ENCODE data around the gene SDF2. TPM values are rescaled to one million over a fixed set of nuclear protein-coding genes. Genes with fewer than 3 reads are reported as not detected.
"Not testable (repeated sequence)": the region's sequence is repeated elsewhere in the genome, so short reads cannot be mapped to it uniquely, and the experiment has no call there.

Gene SDF2
- total RNA-seq, 1 donor from 2014 or later: 73.0 TPM

DNA sequence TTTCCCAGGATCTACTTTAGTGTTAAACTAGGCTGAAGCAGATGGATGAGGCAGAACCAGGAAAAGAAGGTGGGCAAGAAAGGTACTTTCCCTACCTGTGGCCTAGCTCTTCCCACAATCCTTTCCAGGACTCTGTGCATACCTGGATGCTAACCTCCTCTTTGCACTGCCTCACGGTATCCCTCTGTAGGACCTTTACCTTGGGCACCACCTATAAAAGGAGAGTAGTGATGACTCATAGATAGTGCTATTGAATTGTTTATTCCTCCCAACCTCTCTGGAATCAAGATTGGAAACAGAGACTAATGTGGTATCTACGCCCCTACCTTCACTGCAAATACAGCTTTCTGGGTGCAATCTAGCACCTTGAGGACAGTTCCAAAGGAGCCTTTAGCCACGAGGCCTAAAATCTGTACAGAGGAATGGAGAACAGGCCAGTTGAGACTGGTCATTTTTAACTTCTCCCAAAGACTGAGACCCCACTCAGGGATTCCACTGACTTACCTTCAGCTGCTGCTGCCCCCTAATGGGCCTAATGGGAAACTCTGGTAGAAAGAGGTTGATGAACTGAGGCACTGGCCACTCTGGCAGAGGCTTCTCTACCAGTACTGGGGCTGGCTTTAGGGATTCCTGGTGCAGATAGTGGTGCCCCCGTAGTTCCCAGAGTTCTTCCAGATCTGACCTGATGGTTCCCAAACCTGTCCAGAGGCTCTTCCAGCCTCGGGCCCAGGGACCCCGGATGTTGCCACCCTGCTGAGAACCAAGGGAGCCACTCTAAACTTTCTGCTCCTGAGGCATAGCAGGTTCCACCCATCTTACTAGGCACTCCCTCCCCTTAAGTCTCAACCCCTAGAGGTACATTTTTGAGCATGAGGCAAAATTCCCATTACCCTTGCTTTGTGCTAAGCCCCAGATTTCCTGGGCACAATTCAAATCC, 48.5 kb downstream of the SDF2 start:
- H3K9me3 Mint-ChIP-seq (ENCODE audit: unreplicated experiment): no peaks in the 10 kb centered on the region
- peaks cover 32% of the 10 kb centered on the region for H3K36me3 Mint-ChIP-seq (ENCODE audit: unreplicated experiment)
- peak; percentile 69 for TF ChIP-seq CTCF (IDR thresholded peaks at IDR 0.05)
- DNase-seq (ENCODE audit: extremely low spot score, unreplicated experiment): no peak
- no peaks in the 10 kb centered on the region for H3K4me1 Mint-ChIP-seq (ENCODE audit: unreplicated experiment)
- no peak overlapping the region for H3K27ac Mint-ChIP-seq (ENCODE audit: unreplicated experiment)
- no peaks in the 10 kb centered on the region for H3K27me3 Mint-ChIP-seq (ENCODE audit: unreplicated experiment)
- no peak overlapping the region for H3K4me3 Mint-ChIP-seq (ENCODE audit: unreplicated experiment)

DNA sequence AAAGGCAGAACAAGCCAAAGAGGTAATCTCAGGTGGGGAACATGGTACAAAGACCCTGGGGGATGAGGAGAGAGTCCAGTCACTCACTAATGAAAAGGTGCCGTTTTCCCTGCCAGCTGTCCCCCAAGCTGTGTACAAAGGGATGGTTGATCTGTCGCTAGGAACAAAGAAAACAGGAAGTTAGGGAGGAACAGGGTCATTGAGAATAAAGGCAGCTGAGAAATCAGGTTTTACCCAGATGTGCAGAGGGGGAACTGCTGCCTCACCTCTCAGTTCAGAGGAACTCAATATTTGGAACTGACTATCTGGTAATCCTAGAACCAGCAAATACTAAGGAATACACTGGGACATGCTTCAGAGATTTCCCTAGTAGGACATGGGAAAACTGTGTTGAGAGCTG, 49.2 kb downstream of the SDF2 start:
- no peak for DNase-seq (ENCODE audit: extremely low spot score, unreplicated experiment)
- H3K36me3 Mint-ChIP-seq (ENCODE audit: unreplicated experiment): peaks cover 32% of the 10 kb centered on the region
- H3K4me3 Mint-ChIP-seq (ENCODE audit: unreplicated experiment): no peak overlapping the region
- no peaks in the 10 kb centered on the region for H3K4me1 Mint-ChIP-seq (ENCODE audit: unreplicated experiment)
- no peaks in the 10 kb centered on the region for H3K9me3 Mint-ChIP-seq (ENCODE audit: unreplicated experiment)
- no peaks in the 10 kb centered on the region for H3K27me3 Mint-ChIP-seq (ENCODE audit: unreplicated experiment)
- TF ChIP-seq CTCF (IDR thresholded peaks at IDR 0.05): no peak
- no peak overlapping the region for H3K27ac Mint-ChIP-seq (ENCODE audit: unreplicated experiment)

GRCh38 chr17:28610376-28610775, 51.3 kb downstream of the SDF2 start:
- no peaks in the 10 kb centered on the region for H3K4me1 Mint-ChIP-seq (ENCODE audit: unreplicated experiment)
- no peak for TF ChIP-seq CTCF (IDR thresholded peaks at IDR 0.05)
- DNase-seq (ENCODE audit: extremely low spot score, unreplicated experiment): no peak
- no peaks in the 10 kb centered on the region for H3K27me3 Mint-ChIP-seq (ENCODE audit: unreplicated experiment)
- H3K36me3 Mint-ChIP-seq (ENCODE audit: unreplicated experiment): peaks cover 22% of the 10 kb centered on the region
- no peak overlapping the region for H3K4me3 Mint-ChIP-seq (ENCODE audit: unreplicated experiment)
- no peaks in the 10 kb centered on the region for H3K9me3 Mint-ChIP-seq (ENCODE audit: unreplicated experiment)
- H3K27ac Mint-ChIP-seq (ENCODE audit: unreplicated experiment): no peak overlapping the region

- not testable (repeated sequence) for H3K27me3 Mint-ChIP-seq (ENCODE audit: unreplicated experiment); H3K9me3 Mint-ChIP-seq (ENCODE audit: unreplicated experiment); H3K27ac Mint-ChIP-seq (ENCODE audit: unreplicated experiment); H3K4me3 Mint-ChIP-seq (ENCODE audit: unreplicated experiment); H3K4me1 Mint-ChIP-seq (ENCODE audit: unreplicated experiment); H3K36me3 Mint-ChIP-seq (ENCODE audit: unreplicated experiment); DNase-seq (ENCODE audit: extremely low spot score, unreplicated experiment)
Observed at GRCh38 chr17:28604031-28604430, 57.7 kb downstream of the SDF2 start.

DNA sequence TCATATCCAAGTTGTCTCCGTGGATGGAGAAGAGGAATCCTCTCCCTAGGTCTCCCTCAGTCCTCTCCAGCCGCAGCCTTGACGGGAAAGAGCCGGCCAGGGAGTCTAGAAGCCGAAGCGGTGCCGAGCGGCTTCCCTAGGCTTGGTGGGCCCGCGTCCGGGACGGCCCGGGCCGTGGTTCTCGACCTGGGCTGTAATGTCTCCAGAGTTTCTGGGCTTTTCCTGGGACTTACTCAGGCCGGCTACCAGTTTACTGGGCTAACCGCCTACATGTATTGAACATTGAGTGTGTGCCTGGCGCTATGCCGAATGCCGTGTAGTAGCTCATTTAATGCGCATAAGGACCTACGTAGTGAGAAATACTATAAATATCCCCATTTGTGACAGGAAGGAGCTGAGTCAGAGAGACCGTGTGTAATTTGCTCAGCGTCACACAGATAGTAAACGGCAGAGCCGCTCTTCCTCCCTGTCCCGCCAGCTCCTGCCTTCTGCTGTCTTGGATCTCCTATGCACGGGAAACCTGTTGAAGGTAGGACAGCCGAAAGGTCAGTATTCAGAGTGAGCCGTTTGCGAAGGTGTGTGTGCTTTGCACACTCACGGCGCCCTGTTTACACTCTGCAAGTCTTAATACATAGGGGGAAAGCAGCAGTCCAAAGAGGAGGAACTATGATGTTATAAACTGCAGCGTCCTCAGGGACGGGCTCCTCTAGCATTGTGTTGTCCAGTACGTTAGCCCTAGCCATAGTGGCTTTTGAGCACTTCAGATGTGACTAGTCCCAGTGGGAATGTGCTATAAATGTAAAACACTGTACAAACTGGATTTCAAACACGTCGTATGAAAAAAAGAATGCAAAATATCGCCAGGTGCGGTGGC, 62.2 kb downstream of the SDF2 start:
- H3K27me3 Mint-ChIP-seq (ENCODE audit: unreplicated experiment): no peaks in the 10 kb centered on the region
- peak; percentile 85 for DNase-seq (ENCODE audit: extremely low spot score, unreplicated experiment)
- H3K4me1 Mint-ChIP-seq (ENCODE audit: unreplicated experiment): peaks cover 20% of the 10 kb centered on the region
- TF ChIP-seq CTCF (IDR thresholded peaks at IDR 0.05): no peak
- H3K27ac Mint-ChIP-seq (ENCODE audit: unreplicated experiment): peak overlapping the region; percentile 94
- peak overlapping the region; percentile 93 for H3K4me3 Mint-ChIP-seq (ENCODE audit: unreplicated experiment)
- H3K36me3 Mint-ChIP-seq (ENCODE audit: unreplicated experiment): no peaks in the 10 kb centered on the region
- H3K9me3 Mint-ChIP-seq (ENCODE audit: unreplicated experiment): no peaks in the 10 kb centered on the region
